Activated CD4-positive, alpha-beta T cell treated with anti-CD3 and anti-CD28 coated beads, Interleukin-2, amount 50 U/mL, for 1 hour (primary cell): ENCODE measurements around the gene RAB40C.

Source experiments
- DNase-seq: peaks from one replicate; pipeline ENCODE4 v3.0.0-alpha.2; 2020

The RAB40C gene

GRCh38 chr16:559411-560203 is 30.3 kb upstream of the RAB40C start:
- DNase-seq, result no peak

GRCh38 chr16:560204-560700 is 29.6 kb upstream of the RAB40C start, which contains the start of gene PRR35:
PRR35 (plus strand) TSS chr16:560394; CDS start chr16:563295, 2,901 bp downstream.
- no peak for DNase-seq

GRCh38 chr16:560701-561412 is 29.0 kb upstream of the RAB40C start:
- no peak for DNase-seq

- no peak for DNase-seq
Observed at GRCh38 chr16:561413-561794, 28.5 kb upstream of the RAB40C start.

GRCh38 chr16:561957-562938 is 27.6 kb upstream of the RAB40C start:
- no peak for DNase-seq

GRCh38 chr16:563072-563644 is 26.7 kb upstream of the RAB40C start:
- no peak for DNase-seq

- no peak for DNase-seq
Observed at GRCh38 chr16:564690-565418, 25.0 kb upstream of the RAB40C start.

- DNase-seq, result no peak
Observed at GRCh38 chr16:565419-566330, 24.2 kb upstream of the RAB40C start.

- DNase-seq, result peak; percentile 40
Observed at GRCh38 chr16:566475-567372, 23.1 kb upstream of the RAB40C start, which contains the start of gene NHLRC4. NHLRC4 (plus strand) TSS chr16:567005; CDS start chr16:568048, 1,043 bp downstream.

GRCh38 chr16:567373-568256 is 22.3 kb upstream of the RAB40C start:
- no peak for DNase-seq

GRCh38 chr16:568401-569258 is 21.2 kb upstream of the RAB40C start:
- DNase-seq, result no peak

GRCh38 chr16:569445-570254 is 20.2 kb upstream of the RAB40C start, which contains the start of gene PIGQ:
PIGQ (plus strand) TSS chr16:569968; CDS start chr16:574075, 4,107 bp downstream.
- DNase-seq, result peak; percentile 58

- no peak for DNase-seq
Observed at GRCh38 chr16:572865-573650, 16.8 kb upstream of the RAB40C start.

- DNase-seq, result no peak
Observed at GRCh38 chr16:574021-574760, 15.7 kb upstream of the RAB40C start.
